Sigmoid colon (tissue), 4 donors: ENCODE data around the gene NELFCD.

ENCODE experiments used
- EP300 ChIP-seq, 4 donors: sonication (generic); formaldehyde crosslinking; IDR thresholded peaks; one replicate each; pipeline ENCODE4 v1.6.1; 2017; ENCODE audit warnings: antibody characterized with exemption in 4 of 4
- POLR2A ChIP-seq, 2 donors: fragments of 450-650 bp; IDR thresholded peaks; one replicate each; pipeline ENCODE4 v1.6.1; 2016; ENCODE audit warnings: antibody characterized with exemption in 2 of 2, mild to moderate bottlenecking in 2 of 2, moderate library complexity in 2 of 2
- POLR2AphosphoS5 ChIP-seq, 4 donors: sonication (generic); formaldehyde crosslinking; IDR thresholded peaks; one replicate each; pipeline ENCODE4 v1.6.1; 2017; ENCODE audit warnings: antibody characterized with exemption in 4 of 4
- TF ChIP-seq, protein P1 (sequence below), 4 experiments: fragments of 450-650 bp in 3 of 4; fragments of 200-600 bp in 1 of 4; IDR thresholded peaks; one replicate each; pipeline ENCODE4 v1.5.1; 2016 to 2019; ENCODE audit warnings: antibody characterized with exemption in 4 of 4, mild to moderate bottlenecking in 3 of 4, moderate library complexity in 2 of 4

DNA sequence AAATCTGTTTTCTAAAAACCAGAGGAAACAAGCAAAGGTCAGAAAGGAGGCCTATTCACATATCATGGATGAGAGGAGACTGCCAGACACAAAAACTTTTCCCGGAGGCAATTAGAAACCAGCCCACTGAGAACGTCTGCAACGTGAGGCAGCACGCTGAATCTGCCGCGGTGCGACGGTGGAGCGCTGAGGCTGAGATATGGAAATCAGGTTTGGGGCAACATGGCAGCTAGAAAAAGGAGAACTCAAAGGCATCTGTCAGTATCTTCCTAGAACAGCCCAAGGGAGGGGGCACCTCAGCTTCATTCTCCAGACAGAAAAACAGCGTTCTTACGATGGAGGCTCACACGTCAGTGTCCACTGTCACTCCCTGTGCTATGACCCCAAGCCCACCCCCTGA is 56.3 kb downstream of the NELFCD start:
- TF ChIP-seq, protein P1, sequence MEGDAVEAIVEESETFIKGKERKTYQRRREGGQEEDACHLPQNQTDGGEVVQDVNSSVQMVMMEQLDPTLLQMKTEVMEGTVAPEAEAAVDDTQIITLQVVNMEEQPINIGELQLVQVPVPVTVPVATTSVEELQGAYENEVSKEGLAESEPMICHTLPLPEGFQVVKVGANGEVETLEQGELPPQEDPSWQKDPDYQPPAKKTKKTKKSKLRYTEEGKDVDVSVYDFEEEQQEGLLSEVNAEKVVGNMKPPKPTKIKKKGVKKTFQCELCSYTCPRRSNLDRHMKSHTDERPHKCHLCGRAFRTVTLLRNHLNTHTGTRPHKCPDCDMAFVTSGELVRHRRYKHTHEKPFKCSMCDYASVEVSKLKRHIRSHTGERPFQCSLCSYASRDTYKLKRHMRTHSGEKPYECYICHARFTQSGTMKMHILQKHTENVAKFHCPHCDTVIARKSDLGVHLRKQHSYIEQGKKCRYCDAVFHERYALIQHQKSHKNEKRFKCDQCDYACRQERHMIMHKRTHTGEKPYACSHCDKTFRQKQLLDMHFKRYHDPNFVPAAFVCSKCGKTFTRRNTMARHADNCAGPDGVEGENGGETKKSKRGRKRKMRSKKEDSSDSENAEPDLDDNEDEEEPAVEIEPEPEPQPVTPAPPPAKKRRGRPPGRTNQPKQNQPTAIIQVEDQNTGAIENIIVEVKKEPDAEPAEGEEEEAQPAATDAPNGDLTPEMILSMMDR (IDR thresholded peaks at IDR 0.05) = no peak
- TF ChIP-seq POLR2A (IDR thresholded peaks at IDR 0.05) (no peak), POLR2AphosphoS5 (IDR thresholded peaks at IDR 0.05) (no peak), EP300 (IDR thresholded peaks at IDR 0.05) (no peak)
